Measurements from ENCODE around the gene SIRPB2.

SIRPB2 gene

GRCh38 chr20:1491281-1491840 lies at the start of gene SIRPB2:
Gene SIRPB2, minus strand, starts transcription at chr20:1491420. Its CDS starts 61 bp downstream, at chr20:1491359.
- Histone ChIP-seq H3K4me3 (peak within 1 kb of the TSS in 5 of 7 experiments; percentile 4 to 26 (median 16)), H3K27ac (peak within 1 kb of the TSS; percentile 13 to 85 (median 73))

- Histone ChIP-seq H3K4me3 (no peak overlapping the region), H3K27ac (no peak overlapping the region)
Observed at GRCh38 chr20:1539816-1540419, 48.7 kb upstream of the SIRPB2 start.

- Histone ChIP-seq H3K4me3 (no peak overlapping the region), H3K27ac (no peak overlapping the region)
Observed at GRCh38 chr20:1538655-1539054, 47.4 kb upstream of the SIRPB2 start.

GRCh38 chr20:1537731-1538058 lies 46.5 kb upstream of the SIRPB2 start:
- peak overlapping the region in 12 of 21 experiments; percentile 32 to 84 (median 66) for H3K27ac ChIP-seq

GRCh38 chr20:1536893-1537730 lies 45.9 kb upstream of the SIRPB2 start:
- H3K27ac ChIP-seq: peak overlapping the region in 15 of 21 experiments; percentile 12 to 84 (median 60)

More at GRCh38 chr20:1537731-1538058, 46.5 kb upstream of the SIRPB2 start:
- no peak overlapping the region for H3K4me3 ChIP-seq

GRCh38 chr20:1535420-1536175 lies 44.4 kb upstream of the SIRPB2 start:
- no peak overlapping the region for H3K4me3 ChIP-seq
- peak overlapping the region in 2 of 21 experiments; percentile 81 to 84 for H3K27ac ChIP-seq

More at GRCh38 chr20:1536893-1537730, 45.9 kb upstream of the SIRPB2 start:
- no peak overlapping the region for H3K4me3 ChIP-seq

GRCh38 chr20:1534526-1534925 lies 43.3 kb upstream of the SIRPB2 start:
- Histone ChIP-seq H3K27ac (no peak overlapping the region), H3K4me3 (no peak overlapping the region)

- Histone ChIP-seq H3K4me3 (no peak overlapping the region), H3K27ac (no peak overlapping the region)
Observed at GRCh38 chr20:1533059-1533458, 41.8 kb upstream of the SIRPB2 start.

GRCh38 chr20:1528811-1529210 lies 37.6 kb upstream of the SIRPB2 start:
- no peak overlapping the region for H3K27ac ChIP-seq
- H3K4me3 ChIP-seq: no peak overlapping the region

- H3K4me3 ChIP-seq: no peak overlapping the region
- H3K27ac ChIP-seq: no peak overlapping the region
Observed at GRCh38 chr20:1527923-1528322, 36.7 kb upstream of the SIRPB2 start.

- no peak overlapping the region for H3K27ac ChIP-seq
- H3K4me3 ChIP-seq: no peak overlapping the region
Observed at GRCh38 chr20:1526896-1527295, 35.7 kb upstream of the SIRPB2 start.

GRCh38 chr20:1526310-1526709 lies 35.1 kb upstream of the SIRPB2 start:
- Histone ChIP-seq H3K4me3 (no peak overlapping the region), H3K27ac (no peak overlapping the region)

GRCh38 chr20:1524004-1524403 lies 32.8 kb upstream of the SIRPB2 start:
- Histone ChIP-seq H3K27ac (no peak overlapping the region), H3K4me3 (no peak overlapping the region)

GRCh38 chr20:1517010-1517409 lies 25.8 kb upstream of the SIRPB2 start:
- Histone ChIP-seq H3K4me3 (no peak overlapping the region), H3K27ac (no peak overlapping the region)

- no peak overlapping the region for H3K4me3 ChIP-seq
- no peak overlapping the region for H3K27ac ChIP-seq
Observed at GRCh38 chr20:1513801-1514200, 22.6 kb upstream of the SIRPB2 start.

- no peak overlapping the region for H3K27ac ChIP-seq
- H3K4me3 ChIP-seq: no peak overlapping the region
Observed at GRCh38 chr20:1509237-1509636, 18.0 kb upstream of the SIRPB2 start.

GRCh38 chr20:1508574-1508973 lies 17.4 kb upstream of the SIRPB2 start:
- H3K27ac ChIP-seq: no peak overlapping the region
- H3K4me3 ChIP-seq: no peak overlapping the region

- no peak overlapping the region for H3K27ac ChIP-seq
- H3K4me3 ChIP-seq: no peak overlapping the region
Observed at GRCh38 chr20:1507276-1507675, 16.1 kb upstream of the SIRPB2 start.

- Histone ChIP-seq H3K27ac (no peak overlapping the region), H3K4me3 (no peak overlapping the region)
Observed at GRCh38 chr20:1505871-1506270, 14.7 kb upstream of the SIRPB2 start.

- no peak overlapping the region for H3K4me3 ChIP-seq
- no peak overlapping the region for H3K27ac ChIP-seq
Observed at GRCh38 chr20:1505361-1505760, 14.1 kb upstream of the SIRPB2 start.

All from skin epidermis (tissue), 12 donors.